Liver (tissue), 9 donors: Measurements from ENCODE around the gene NOTCH1. TPM values are rescaled to one million over a fixed set of nuclear protein-coding genes. Genes with fewer than 3 reads are reported as not detected.

Experiments
- DNase-seq: peaks from one replicate; pipeline ENCODE4 v3.0.0-alpha.2; 2017; ENCODE audit warnings: low spot score
- H3K27ac ChIP-seq, 2 donors: one replicate each; pipeline ENCODE4 v1.7.0; 2013; ENCODE audit warnings: inconsistent platforms in 2 of 2, low read length in 2 of 2, control low read depth in 1 of 2, low read depth in 1 of 2, mild to moderate bottlenecking in 1 of 2
- H3K27me3 ChIP-seq, 4 donors: one replicate each; pipeline versions ENCODE4 v1.6.1 to v1.7.0; 2013; ENCODE audit warnings: low read length in 3 of 4, inconsistent platforms in 1 of 4, mild to moderate bottlenecking in 1 of 4, moderate library complexity in 1 of 4; ENCODE audit not compliant: control insufficient read depth in 4 of 4, insufficient read depth in 4 of 4
- H3K36me3 ChIP-seq, 4 donors: one replicate each; pipeline versions ENCODE4 v1.6.1 to v1.7.0; 2013; ENCODE audit warnings: low read length in 3 of 4, mild to moderate bottlenecking in 3 of 4, low read depth in 1 of 4, moderate library complexity in 1 of 4; ENCODE audit not compliant: control insufficient read depth in 4 of 4, insufficient read depth in 3 of 4
- H3K4me1 ChIP-seq, 4 donors: one replicate each; pipeline versions ENCODE4 v1.6.1 to v1.7.0; 2013; ENCODE audit warnings: low read length in 3 of 4, mild to moderate bottlenecking in 3 of 4, moderate library complexity in 1 of 4; ENCODE audit not compliant: control insufficient read depth in 4 of 4, insufficient read depth in 4 of 4
- H3K4me3 ChIP-seq, 3 donors: one replicate each; pipeline versions ENCODE4 v1.6.1 to v1.7.0; 2013; ENCODE audit warnings: low read length in 3 of 3, control low read depth in 1 of 3, low read depth in 1 of 3, mild to moderate bottlenecking in 1 of 3
- H3K9ac ChIP-seq, 2 donors: one replicate each; pipeline ENCODE4 v1.7.0; 2013; ENCODE audit warnings: low read length in 2 of 2, mild to moderate bottlenecking in 2 of 2, moderate library complexity in 2 of 2, control low read depth in 1 of 2, low read depth in 1 of 2
- H3K9me3 ChIP-seq, 4 donors: one replicate each; pipeline versions ENCODE4 v1.6.1 to v1.7.0; 2013; ENCODE audit warnings: low read length in 3 of 4; ENCODE audit not compliant: control insufficient read depth in 4 of 4
- EGR1 ChIP-seq, 2 donors: IDR thresholded peaks; 2 replicates each; pipeline ENCODE4 v1.6.1; 2016 to 2018; ENCODE audit warnings: antibody characterized with exemption in 2 of 2, low read depth in 2 of 2
- FOXA1 ChIP-seq: IDR thresholded peaks from 2 replicates; pipeline ENCODE4 v1.6.1; 2016; ENCODE audit warnings: antibody characterized with exemption
- FOXA2 ChIP-seq: IDR thresholded peaks from 2 replicates; pipeline ENCODE4 v1.6.1; 2016; ENCODE audit warnings: antibody characterized with exemption
- GABPA ChIP-seq, 2 donors: IDR thresholded peaks in 1 of 2; conservative IDR thresholded peaks in 1 of 2; 2 replicates each; pipeline ENCODE4 v1.6.1; 2016; ENCODE audit warnings: antibody characterized with exemption in 2 of 2, mild to moderate bottlenecking in 1 of 2, moderate library complexity in 1 of 2
- HNF4A ChIP-seq, 2 donors: conservative IDR thresholded peaks; 2 replicates each; pipeline ENCODE4 v1.6.1; 2016; ENCODE audit warnings: antibody characterized with exemption in 2 of 2, mild to moderate bottlenecking in 2 of 2
- HNF4G ChIP-seq: IDR thresholded peaks from 2 replicates; pipeline ENCODE4 v1.6.1; 2016; ENCODE audit warnings: antibody characterized with exemption
- JUND ChIP-seq, 2 donors: IDR thresholded peaks; 2 replicates each; pipeline ENCODE4 v1.6.1; 2016; ENCODE audit warnings: antibody characterized with exemption in 2 of 2
- MAX ChIP-seq: IDR thresholded peaks from 2 replicates; pipeline ENCODE4 v1.6.1; 2016; ENCODE audit warnings: antibody characterized with exemption
- NR2F2 ChIP-seq: IDR thresholded peaks from 2 replicates; pipeline ENCODE4 v1.6.1; 2016; ENCODE audit warnings: antibody characterized with exemption
- RAD21 ChIP-seq, 2 donors: IDR thresholded peaks; 2 replicates each; pipeline ENCODE4 v1.6.1; 2016; ENCODE audit warnings: antibody characterized with exemption in 2 of 2, mild to moderate bottlenecking in 2 of 2
- RXRA ChIP-seq, 2 donors: IDR thresholded peaks; 2 replicates each; pipeline ENCODE4 v1.6.1; 2017 to 2018; ENCODE audit warnings: antibody characterized with exemption in 2 of 2, mild to moderate bottlenecking in 1 of 2
- SP1 ChIP-seq: IDR thresholded peaks from 2 replicates; pipeline ENCODE4 v1.6.1; 2018; ENCODE audit warnings: antibody characterized with exemption, mild to moderate bottlenecking
- TAF1 ChIP-seq: conservative IDR thresholded peaks from 2 replicates; pipeline ENCODE4 v1.6.1; 2016; ENCODE audit warnings: antibody characterized with exemption, mild to moderate bottlenecking
- YY1 ChIP-seq: IDR thresholded peaks from 2 replicates; pipeline ENCODE4 v1.6.1; 2016; ENCODE audit warnings: antibody characterized with exemption, mild to moderate bottlenecking
- WGBS: extraction: QIAGEN DNeasy Blood & Tissue Kit; methylation state at CpG from one replicate; pipeline ENCODE4 v1.1.7; 2013; 5-methylcytosine and 5-hydroxymethylcytosine counted together
- polyA plus RNA-seq, 2 donors: library from polyadenylated mRNA; stranded (reverse) in 1 of 2; unstranded in 1 of 2; fragments of 200-250 nt in 1 of 2; fragments of >200 nt in 1 of 2; fragmentation: Nextera tagmentation in 1 of 2; extraction: Ambion mirVana in 1 of 2; gene quantifications; one replicate each; pipeline versions ENCODE4 v1.2.1 to v1.2.3, GENCODE V29; 2013 to 2015
- total RNA-seq, 2 donors: library from RNA; depleted of rRNA; stranded (reverse); fragments of >200 nt; gene quantifications; one replicate each; pipeline ENCODE4 v1.2.3, GENCODE V29; 2014
- TF ChIP-seq, protein P1 (sequence below): IDR thresholded peaks from 2 replicates; pipeline ENCODE4 v1.6.1; 2016; ENCODE audit warnings: antibody characterized with exemption, mild to moderate bottlenecking
- TF ChIP-seq, protein P2 (sequence below): fragments of 150-350 bp; IDR thresholded peaks from 2 replicates; pipeline ENCODE4 v1.5.1; 2017; ENCODE audit warnings: improper control_type of control experiment, low read depth, low read length; ENCODE audit not compliant: missing input control
- TF ChIP-seq, protein P3 (sequence below): IDR thresholded peaks from 2 replicates; pipeline ENCODE4 v1.6.1; 2016; ENCODE audit warnings: antibody characterized with exemption
- TF ChIP-seq, protein P4 (sequence below): IDR thresholded peaks from 2 replicates; pipeline ENCODE4 v1.6.1; 2016; ENCODE audit warnings: antibody characterized with exemption
- donor health status: healthy.
- donor health status: healthy.
- donor health status: healthy.
- donor health status: healthy.
- donor health status: healthy.

NOTCH1 gene
- total and polyA plus RNA-seq, 4 donors, result 2.4 to 22.3 (median 8.5) TPM

DNA sequence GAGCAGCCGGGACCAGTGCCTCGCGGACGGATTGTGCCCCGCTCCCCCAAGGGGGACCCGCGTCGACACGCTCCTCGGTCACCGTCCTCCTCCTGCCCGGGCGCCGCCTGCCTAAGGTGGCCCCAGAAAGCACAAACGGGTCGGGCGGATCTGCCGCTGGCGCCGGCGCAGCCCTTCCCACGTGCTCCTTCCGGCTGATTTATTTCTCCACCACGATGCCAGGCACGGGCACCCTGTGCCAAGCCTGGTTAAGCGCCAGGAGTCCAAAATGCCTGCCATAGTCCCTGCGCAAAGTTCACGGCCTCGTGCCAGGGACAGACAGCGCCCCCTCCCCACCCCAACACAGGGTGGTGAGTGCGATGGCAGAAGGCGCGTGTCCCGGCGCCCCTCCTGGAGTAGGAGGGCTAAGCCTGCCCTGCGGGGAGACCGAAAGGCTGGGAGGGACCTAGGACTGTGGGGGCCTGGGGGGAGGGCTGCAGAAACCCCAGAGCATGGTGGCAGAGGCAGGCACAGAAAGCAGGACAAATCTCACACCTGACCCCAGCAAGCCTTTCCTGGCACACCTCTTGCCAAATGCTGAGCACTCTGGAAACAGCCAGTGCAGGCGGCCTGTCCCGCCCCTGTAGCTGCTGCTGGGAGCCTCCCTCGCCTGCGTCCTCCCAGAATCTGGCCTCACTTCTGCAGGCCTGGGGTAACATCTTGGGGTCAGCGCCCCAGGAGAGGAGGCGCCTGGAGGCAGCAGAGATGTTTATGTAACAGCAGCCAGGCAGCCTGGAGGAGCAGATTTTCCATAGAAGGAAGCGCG, 1.1 kb upstream of the NOTCH1 start:
- H3K9ac ChIP-seq, result peak overlapping the region; percentile 37 to 53
- WGBS, result 5% methylated on average over 45 of the region's 45 CpGs
- H3K9me3 ChIP-seq, result no peaks in the 10 kb centered on the region
- H3K4me1 ChIP-seq, result peaks cover 17 to 58% (median 33%) of the 10 kb centered on the region in 4 donors
- TF ChIP-seq RXRA (IDR thresholded peaks at IDR 0.05) (peak; percentile 85 to 92), SP1 (peak; percentile 93), HNF4A (conservative IDR thresholded peaks at IDR 0.05) (peak; percentile 78 to 87), RAD21 (IDR thresholded peaks at IDR 0.05) (peak; percentile 31 to 44), YY1 (peak; percentile 85), FOXA2 (no peak), HNF4G (no peak), GABPA (IDR thresholded peaks at IDR 0.05 in 1 of 2, conservative IDR thresholded peaks at IDR 0.05 in 1 of 2) (peak in 1 of 2 donors; percentile 37), TAF1 (no peak), JUND (IDR thresholded peaks at IDR 0.05) (peak in 1 of 2 donors; percentile 14), MAX (peak; percentile 92), NR2F2 (peak; percentile 90), EGR1 (IDR thresholded peaks at IDR 0.05; ENCODE audit: low read depth in 2 of 2) (no peak), FOXA1 (peak; percentile 10)
- TF ChIP-seq, protein P1, sequence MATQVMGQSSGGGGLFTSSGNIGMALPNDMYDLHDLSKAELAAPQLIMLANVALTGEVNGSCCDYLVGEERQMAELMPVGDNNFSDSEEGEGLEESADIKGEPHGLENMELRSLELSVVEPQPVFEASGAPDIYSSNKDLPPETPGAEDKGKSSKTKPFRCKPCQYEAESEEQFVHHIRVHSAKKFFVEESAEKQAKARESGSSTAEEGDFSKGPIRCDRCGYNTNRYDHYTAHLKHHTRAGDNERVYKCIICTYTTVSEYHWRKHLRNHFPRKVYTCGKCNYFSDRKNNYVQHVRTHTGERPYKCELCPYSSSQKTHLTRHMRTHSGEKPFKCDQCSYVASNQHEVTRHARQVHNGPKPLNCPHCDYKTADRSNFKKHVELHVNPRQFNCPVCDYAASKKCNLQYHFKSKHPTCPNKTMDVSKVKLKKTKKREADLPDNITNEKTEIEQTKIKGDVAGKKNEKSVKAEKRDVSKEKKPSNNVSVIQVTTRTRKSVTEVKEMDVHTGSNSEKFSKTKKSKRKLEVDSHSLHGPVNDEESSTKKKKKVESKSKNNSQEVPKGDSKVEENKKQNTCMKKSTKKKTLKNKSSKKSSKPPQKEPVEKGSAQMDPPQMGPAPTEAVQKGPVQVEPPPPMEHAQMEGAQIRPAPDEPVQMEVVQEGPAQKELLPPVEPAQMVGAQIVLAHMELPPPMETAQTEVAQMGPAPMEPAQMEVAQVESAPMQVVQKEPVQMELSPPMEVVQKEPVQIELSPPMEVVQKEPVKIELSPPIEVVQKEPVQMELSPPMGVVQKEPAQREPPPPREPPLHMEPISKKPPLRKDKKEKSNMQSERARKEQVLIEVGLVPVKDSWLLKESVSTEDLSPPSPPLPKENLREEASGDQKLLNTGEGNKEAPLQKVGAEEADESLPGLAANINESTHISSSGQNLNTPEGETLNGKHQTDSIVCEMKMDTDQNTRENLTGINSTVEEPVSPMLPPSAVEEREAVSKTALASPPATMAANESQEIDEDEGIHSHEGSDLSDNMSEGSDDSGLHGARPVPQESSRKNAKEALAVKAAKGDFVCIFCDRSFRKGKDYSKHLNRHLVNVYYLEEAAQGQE, result peak; percentile 61
- TF ChIP-seq, protein P2, sequence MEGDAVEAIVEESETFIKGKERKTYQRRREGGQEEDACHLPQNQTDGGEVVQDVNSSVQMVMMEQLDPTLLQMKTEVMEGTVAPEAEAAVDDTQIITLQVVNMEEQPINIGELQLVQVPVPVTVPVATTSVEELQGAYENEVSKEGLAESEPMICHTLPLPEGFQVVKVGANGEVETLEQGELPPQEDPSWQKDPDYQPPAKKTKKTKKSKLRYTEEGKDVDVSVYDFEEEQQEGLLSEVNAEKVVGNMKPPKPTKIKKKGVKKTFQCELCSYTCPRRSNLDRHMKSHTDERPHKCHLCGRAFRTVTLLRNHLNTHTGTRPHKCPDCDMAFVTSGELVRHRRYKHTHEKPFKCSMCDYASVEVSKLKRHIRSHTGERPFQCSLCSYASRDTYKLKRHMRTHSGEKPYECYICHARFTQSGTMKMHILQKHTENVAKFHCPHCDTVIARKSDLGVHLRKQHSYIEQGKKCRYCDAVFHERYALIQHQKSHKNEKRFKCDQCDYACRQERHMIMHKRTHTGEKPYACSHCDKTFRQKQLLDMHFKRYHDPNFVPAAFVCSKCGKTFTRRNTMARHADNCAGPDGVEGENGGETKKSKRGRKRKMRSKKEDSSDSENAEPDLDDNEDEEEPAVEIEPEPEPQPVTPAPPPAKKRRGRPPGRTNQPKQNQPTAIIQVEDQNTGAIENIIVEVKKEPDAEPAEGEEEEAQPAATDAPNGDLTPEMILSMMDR, result peak; percentile 20
- TF ChIP-seq, protein P3, sequence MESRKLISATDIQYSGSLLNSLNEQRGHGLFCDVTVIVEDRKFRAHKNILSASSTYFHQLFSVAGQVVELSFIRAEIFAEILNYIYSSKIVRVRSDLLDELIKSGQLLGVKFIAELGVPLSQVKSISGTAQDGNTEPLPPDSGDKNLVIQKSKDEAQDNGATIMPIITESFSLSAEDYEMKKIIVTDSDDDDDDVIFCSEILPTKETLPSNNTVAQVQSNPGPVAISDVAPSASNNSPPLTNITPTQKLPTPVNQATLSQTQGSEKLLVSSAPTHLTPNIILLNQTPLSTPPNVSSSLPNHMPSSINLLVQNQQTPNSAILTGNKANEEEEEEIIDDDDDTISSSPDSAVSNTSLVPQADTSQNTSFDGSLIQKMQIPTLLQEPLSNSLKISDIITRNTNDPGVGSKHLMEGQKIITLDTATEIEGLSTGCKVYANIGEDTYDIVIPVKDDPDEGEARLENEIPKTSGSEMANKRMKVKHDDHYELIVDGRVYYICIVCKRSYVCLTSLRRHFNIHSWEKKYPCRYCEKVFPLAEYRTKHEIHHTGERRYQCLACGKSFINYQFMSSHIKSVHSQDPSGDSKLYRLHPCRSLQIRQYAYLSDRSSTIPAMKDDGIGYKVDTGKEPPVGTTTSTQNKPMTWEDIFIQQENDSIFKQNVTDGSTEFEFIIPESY, result no peak
- TF ChIP-seq, protein P4, sequence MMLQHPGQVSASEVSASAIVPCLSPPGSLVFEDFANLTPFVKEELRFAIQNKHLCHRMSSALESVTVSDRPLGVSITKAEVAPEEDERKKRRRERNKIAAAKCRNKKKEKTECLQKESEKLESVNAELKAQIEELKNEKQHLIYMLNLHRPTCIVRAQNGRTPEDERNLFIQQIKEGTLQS, result no peak
- DNase-seq, result no peak
- peak overlapping the region; percentile 95 to 99 for H3K27ac ChIP-seq
- H3K4me3 ChIP-seq, result peak overlapping the region in 2 of 3 donors; percentile 52 to 53
- H3K27me3 ChIP-seq, result no peaks in the 10 kb centered on the region
- peaks cover 0 to 2% (median 0%) of the 10 kb centered on the region in 4 donors for H3K36me3 ChIP-seq
